ENCODE measurements around the gene OBSCN. TPM values are rescaled to one million over a fixed set of nuclear protein-coding genes. Genes with fewer than 3 reads are reported as not detected.

Gene OBSCN
- polyA plus RNA-seq, 4 donors = 16.5 to 49.7 (median 34.5) TPM

DNA sequence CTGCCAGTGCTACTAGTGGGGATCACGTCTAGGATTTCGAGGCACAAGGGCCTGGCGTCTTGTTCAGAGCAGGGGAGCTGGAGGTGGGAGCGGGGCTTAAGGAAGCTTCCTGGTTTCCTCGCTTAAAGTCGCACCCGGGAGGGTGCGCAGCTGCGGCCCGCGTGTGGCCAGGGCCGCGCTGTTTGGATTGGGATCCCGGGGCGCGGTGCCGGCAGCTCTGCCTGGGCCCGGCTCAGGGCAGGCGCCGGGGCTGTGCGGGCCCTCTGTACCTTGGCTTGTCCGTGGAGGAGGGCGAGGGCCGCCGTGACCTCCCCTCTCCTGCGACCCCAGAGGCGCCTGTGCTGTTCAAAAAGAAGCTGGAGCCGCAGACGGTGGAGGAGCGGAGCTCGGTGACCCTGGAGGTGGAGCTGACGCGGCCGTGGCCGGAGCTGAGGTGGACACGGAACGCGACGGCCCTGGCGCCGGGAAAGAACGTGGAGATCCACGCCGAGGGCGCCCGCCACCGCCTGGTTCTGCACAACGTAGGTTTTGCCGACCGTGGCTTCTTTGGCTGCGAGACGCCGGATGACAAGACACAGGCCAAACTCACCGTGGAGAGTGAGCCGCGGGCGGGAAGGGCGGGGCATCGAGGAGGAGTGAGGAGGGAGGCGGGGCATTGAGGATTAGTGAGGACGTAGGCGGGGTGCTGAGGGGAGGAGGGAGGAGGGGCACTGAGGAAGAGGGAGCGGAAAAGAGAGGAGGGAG is 67.8 kb downstream of the OBSCN start:
- peak; percentile 55 to 87 (median 74) for DNase-seq (ENCODE audit: low read depth in 4 of 4, low spot score in 2 of 4)

- peak in 1 of 4 donors; percentile 8 for DNase-seq (ENCODE audit: low read depth in 4 of 4, low spot score in 2 of 4)
Measured at GRCh38 chr1:228276174-228276831, 68.5 kb downstream of the OBSCN start.

- DNase-seq (ENCODE audit: low read depth in 4 of 4, low spot score in 2 of 4) = no peak
Measured at GRCh38 chr1:228276901-228277490, 69.2 kb downstream of the OBSCN start.

DNA sequence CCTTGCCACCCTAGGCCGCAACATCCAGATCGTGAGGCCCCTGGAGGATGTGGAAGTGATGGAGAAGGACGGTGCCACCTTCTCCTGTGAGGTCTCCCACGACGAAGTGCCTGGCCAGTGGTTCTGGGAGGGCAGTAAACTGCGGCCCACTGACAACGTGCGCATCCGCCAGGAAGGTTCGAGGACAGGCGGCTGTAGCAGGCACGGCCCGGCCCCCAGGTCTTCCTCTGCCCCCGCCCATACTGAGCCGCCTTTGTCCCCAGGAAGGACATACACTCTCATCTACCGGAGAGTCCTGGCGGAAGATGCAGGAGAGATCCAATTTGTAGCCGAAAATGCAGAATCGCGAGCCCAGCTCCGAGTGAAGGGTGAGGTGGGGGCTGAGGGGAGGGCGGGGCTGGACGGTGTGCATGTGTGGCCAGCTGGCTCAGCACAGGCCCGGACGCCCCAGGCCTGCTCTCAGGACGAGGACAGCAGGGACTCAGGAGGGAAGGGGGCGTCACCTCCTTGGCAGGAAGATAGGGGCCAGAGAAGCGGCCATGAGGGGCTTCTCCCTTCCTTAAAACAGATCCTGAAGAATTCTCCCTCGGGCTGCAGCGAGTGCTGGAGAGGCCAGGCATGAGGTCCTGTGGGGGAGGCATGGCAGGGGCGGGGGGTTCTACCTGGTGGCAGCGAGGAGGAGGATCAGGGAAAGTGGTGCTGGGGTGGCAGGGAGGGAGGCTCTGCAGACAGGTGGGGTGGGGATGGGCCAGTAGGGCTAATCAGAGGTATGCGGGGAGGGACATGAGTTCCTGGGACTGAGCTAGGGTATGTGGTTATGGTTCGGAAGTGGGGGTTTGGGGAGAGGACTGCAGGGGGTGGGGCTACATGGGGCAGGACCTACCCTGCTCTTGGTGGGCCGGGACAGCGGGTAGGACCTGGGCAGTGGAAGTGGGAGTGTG is 69.9 kb downstream of the OBSCN start:
- no peak for DNase-seq (ENCODE audit: low read depth in 4 of 4, low spot score in 2 of 4)

DNA sequence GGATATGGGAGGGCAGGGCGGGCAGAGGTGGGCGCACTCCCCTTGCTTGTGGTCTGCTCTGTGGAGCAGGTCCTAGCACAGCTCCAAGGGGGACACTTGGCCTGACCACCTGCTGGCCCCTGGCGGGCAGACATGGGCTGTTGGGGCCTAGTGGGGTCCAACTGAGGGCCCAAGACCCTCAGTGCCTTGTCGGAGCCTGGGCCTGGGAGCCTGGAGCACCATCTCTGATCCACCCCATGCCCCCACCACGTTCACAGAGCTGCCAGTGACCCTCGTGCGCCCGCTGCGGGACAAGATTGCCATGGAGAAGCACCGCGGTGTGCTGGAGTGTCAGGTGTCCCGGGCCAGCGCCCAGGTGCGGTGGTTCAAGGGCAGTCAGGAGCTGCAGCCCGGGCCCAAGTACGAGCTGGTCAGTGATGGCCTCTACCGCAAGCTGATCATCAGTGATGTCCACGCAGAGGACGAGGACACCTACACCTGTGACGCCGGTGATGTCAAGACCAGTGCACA is 70.6 kb downstream of the OBSCN start:
- DNase-seq (ENCODE audit: low read depth in 4 of 4, low spot score in 2 of 4) = no peak

DNA sequence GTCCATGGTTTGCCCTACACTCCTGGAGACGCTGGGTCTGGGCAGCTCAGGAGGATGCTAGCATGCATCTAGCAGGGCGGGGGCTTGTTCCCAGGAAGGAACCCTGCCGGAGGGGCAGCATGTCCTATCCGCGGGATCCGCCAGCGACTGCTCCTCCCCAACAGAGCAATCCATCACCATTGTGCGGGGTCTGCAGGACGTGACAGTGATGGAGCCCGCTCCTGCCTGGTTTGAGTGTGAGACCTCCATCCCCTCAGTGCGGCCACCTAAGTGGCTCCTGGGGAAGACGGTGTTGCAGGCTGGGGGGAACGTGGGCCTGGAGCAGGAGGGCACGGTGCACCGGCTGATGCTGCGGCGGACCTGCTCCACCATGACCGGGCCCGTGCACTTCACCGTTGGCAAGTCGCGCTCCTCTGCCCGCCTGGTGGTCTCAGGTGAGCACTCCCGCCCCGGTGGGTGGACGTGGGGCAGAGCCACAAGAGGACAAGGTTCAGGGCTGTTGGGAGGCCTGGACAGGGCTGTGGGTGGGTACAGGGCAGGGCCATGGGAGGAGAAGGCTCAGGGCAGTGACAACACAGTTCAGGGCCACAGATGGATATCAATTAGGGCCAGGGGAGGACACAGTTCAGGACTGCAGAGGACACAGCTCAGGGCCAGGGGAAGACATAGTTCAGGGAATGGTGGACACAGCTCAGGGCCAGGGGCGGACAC is 71.3 kb downstream of the OBSCN start:
- DNase-seq (ENCODE audit: low read depth in 4 of 4, low spot score in 2 of 4) = no peak

GRCh38 chr1:228279722-228280105 is 71.9 kb downstream of the OBSCN start:
- no peak for DNase-seq (ENCODE audit: low read depth in 4 of 4, low spot score in 2 of 4)

DNA sequence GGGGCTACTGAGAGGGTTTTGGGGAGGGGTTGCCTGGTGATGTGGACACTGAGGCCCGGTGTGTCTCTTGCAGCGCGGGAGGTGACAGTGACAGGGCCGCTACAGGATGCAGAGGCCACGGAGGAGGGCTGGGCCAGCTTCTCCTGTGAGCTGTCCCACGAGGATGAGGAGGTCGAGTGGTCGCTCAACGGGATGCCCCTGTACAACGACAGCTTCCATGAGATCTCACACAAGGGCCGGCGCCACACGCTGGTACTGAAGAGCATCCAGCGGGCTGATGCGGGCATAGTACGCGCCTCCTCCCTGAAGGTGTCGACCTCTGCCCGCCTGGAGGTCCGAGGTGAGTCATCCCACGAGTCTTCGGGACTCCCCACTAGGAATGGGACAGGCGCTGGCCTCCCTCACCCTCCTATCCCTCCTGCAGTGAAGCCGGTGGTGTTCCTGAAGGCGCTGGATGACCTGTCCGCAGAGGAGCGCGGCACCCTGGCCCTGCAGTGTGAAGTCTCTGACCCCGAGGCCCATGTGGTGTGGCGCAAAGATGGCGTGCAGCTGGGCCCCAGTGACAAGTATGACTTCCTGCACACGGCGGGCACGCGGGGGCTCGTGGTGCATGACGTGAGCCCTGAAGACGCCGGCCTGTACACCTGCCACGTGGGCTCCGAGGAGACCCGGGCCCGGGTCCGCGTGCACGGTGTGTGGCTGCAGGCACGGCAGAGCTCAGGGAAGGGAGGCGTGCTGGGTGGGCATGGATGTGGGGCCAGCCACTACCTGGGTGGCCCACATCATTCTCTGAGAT is 72.5 kb downstream of the OBSCN start:
- DNase-seq (ENCODE audit: low read depth in 4 of 4, low spot score in 2 of 4) = no peak

DNA sequence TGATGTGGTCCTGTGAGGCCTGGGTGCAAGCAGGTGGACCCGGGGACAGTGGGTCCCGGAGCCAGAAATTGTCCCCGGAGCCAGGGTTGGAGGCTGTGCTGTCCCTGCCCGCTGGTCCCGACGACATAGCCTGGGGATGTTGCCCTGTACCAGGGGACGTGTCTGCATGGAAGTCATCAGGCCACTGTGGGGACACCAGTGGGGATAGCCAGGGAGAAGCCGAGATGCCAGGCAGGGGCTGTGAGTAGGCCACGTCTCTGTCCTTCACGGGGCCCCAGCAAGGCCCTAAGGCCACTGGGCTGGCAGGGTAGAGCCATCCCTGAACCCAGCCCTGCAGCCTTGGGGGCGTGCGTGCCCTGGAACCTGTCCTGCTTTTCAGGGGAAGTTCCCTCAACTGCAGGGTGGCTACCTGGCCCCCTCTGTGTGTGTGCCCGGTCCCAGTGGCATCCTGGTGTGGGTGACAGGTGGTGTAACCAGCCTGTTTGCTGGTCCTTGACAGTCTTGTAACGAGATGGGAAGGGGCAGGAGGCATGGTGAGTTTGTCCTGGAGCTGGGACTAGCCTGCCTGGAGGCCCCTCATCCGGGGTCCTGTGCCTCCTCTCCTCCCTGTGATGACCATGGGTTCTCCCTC is 73.2 kb downstream of the OBSCN start:
- DNase-seq (ENCODE audit: low read depth in 4 of 4, low spot score in 2 of 4) = no peak

- DNase-seq (ENCODE audit: low read depth in 4 of 4, low spot score in 2 of 4) = no peak
Measured at GRCh38 chr1:228281631-228282328, 73.9 kb downstream of the OBSCN start.

DNA sequence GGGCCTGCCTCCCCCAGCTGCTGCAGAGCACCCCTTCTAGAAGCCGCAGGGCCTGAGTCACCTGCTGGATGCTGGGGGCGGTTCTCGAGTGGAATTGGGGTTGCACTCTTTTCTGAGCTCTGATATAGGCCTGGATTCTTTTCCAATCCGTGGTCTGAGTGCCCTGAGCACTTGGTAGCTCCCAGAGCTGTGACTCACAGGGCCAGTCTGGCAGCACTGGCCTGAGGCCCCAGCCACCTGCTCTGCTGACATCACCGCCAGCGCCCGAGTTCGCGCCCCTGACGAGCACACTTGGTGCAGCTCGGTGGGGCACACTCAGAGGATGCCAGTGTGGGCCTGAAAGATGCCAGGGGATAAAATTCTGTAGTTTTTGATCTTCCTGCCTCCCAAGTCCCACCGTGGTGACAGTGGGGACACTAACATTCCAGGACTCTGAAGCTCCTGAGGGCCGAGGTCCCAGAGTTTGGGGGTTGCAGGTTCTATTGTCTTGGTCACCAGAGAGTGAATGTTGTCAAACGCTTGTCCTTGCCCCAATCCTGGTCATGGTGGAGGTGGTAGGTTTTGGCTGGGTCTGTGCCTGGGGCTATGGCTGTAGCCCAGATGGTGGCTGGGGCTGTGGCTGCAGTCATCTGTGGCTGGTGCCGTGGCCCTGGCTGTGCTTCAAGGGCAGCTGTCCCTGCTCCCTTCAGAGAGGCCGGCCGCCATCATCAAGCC is 74.6 kb downstream of the OBSCN start:
- DNase-seq (ENCODE audit: low read depth in 4 of 4, low spot score in 2 of 4) = no peak

- no peak for DNase-seq (ENCODE audit: low read depth in 4 of 4, low spot score in 2 of 4)
Measured at GRCh38 chr1:228283043-228283371, 75.2 kb downstream of the OBSCN start.

- no peak for DNase-seq (ENCODE audit: low read depth in 4 of 4, low spot score in 2 of 4)
Measured at GRCh38 chr1:228283476-228284147, 75.8 kb downstream of the OBSCN start.

- DNase-seq (ENCODE audit: low read depth in 4 of 4, low spot score in 2 of 4) = no peak
Measured at GRCh38 chr1:228284148-228284495, 76.3 kb downstream of the OBSCN start.

GRCh38 chr1:228284521-228284920 is 76.7 kb downstream of the OBSCN start:
- no peak for DNase-seq (ENCODE audit: low read depth in 4 of 4, low spot score in 2 of 4)

DNA sequence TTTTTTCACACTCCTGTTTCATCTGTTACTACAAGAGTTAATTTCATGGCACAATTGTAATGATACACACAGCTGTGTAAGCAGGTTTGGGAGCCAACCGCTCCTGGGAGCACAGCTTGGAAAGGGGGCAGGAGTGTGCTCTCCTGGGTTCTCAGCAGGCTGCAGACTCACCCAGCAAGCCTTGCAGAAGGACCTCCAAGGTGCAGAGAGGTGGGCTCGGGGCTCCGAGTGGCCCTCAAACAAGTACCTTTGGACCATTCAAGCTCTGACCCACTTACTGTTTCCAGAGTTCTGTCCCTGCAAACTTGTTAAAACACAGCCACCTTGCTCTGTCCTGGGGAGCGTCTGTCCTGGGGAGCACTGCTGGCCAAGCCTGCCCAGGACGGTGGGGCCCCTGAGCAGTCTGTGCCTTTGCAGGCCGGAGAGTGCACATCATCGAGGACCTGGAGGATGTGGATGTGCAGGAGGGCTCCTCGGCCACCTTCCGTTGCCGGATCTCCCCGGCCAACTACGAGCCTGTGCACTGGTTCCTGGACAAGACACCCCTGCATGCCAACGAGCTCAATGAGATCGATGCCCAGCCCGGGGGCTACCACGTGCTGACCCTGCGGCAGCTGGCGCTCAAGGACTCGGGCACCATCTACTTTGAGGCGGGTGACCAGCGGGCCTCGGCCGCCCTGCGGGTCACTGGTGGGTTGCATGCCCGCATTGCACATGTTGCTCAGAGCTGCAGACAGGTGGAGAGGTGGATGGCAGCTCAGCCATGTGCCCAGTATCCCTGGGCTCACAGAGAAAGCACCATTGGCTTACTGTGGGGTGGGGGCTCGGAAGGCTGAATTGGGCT is 78.0 kb downstream of the OBSCN start:
- no peak for DNase-seq (ENCODE audit: low read depth in 4 of 4, low spot score in 2 of 4)
